Smooth muscle cell (in vitro differentiated cells): ENCODE data around the gene HES6. TPM values are rescaled to one million over a fixed set of nuclear protein-coding genes. Genes with fewer than 3 reads are reported as not detected.

Experiments
- DNase-seq: peaks from one replicate; lab custom pipeline; 2025; ENCODE audit not compliant: unreplicated experiment; lab: John Stamatoyannopoulos, UW
- H2AFZ ChIP-seq: fragments of 200-600 bp; sonication (generic); 2 replicates; pipeline ENCODE4 v1.6.0; 2016; ENCODE audit warnings: antibody characterized with exemption, low read depth, mild to moderate bottlenecking
- H3F3A ChIP-seq: fragments of 200-600 bp; sonication (generic); 2 replicates; pipeline ENCODE4 v1.6.0; 2017; ENCODE audit warnings: antibody characterized with exemption, low read depth
- H3K27ac ChIP-seq: fragments of 200-600 bp; sonication (generic); 2 replicates; pipeline ENCODE4 v1.5.1; 2016; ENCODE audit warnings: low read depth, mild to moderate bottlenecking
- H3K27me3 ChIP-seq: fragments of 200-600 bp; sonication (generic); 2 replicates; pipeline ENCODE4 v1.6.1; 2016; ENCODE audit warnings: low read depth, mild to moderate bottlenecking
- H3K36me3 ChIP-seq: fragments of 200-600 bp; sonication (generic); 2 replicates; pipeline ENCODE4 v1.5.1; 2016; ENCODE audit warnings: low read depth
- H3K4me1 ChIP-seq: fragments of 200-600 bp; sonication (generic); 2 replicates; pipeline ENCODE4 v1.5.1; 2016; ENCODE audit warnings: low read depth
- H3K4me2 ChIP-seq: fragments of 200-600 bp; sonication (generic); 2 replicates; pipeline ENCODE4 v1.6.0; 2016; ENCODE audit warnings: mild to moderate bottlenecking
- H3K4me3 ChIP-seq: fragments of 200-600 bp; sonication (generic); 2 replicates; pipeline ENCODE4 v1.5.1; 2016; ENCODE audit warnings: mild to moderate bottlenecking
- H3K79me2 ChIP-seq: fragments of 200-600 bp; sonication (generic); 2 replicates; pipeline ENCODE4 v1.6.0; 2016; ENCODE audit warnings: low read depth, mild to moderate bottlenecking
- H3K9ac ChIP-seq: fragments of 200-600 bp; sonication (generic); 2 replicates; pipeline ENCODE4 v1.6.0; 2016; ENCODE audit warnings: low read depth
- H3K9me3 ChIP-seq: fragments of 200-600 bp; sonication (generic); replicated peaks from 2 replicates; pipeline ENCODE4 v1.5.1; 2016; ENCODE audit warnings: low read depth
- H4K20me1 ChIP-seq: fragments of 200-600 bp; sonication (generic); 2 replicates; pipeline ENCODE4 v1.6.0; 2016; ENCODE audit warnings: low read depth
- WGBS: methylation state at CpG from one replicate; pipeline ENCODE4 v1.1.7; 2016; ENCODE audit warnings: low lambda C conversion rate; 5-methylcytosine and 5-hydroxymethylcytosine counted together
- polyA plus RNA-seq: library from polyadenylated mRNA; unstranded; fragments of >200 nt; fragmentation: Nextera tagmentation; extraction: Ambion mirVana; gene quantifications from 2 replicates; pipeline ENCODE4 v1.2.1, GENCODE V29; 2016
- total RNA-seq: library from RNA; depleted of rRNA; stranded (reverse); fragments of >200 nt; gene quantifications from 2 replicates; pipeline ENCODE4 v1.2.3, GENCODE V29; 2014
- TF ChIP-seq, protein P1 (sequence below): fragments of 200-600 bp; sonication (generic); IDR thresholded peaks from 2 replicates; pipeline ENCODE4 v1.5.1; 2017; ENCODE audit warnings: borderline replicate concordance, mild to moderate bottlenecking, antibody characterized with exemption; ENCODE audit not compliant: insufficient read depth, poor library complexity, severe bottlenecking

Gene HES6
- total and polyA plus RNA-seq, 2 experiments from 2014 or later = 0.81 to 2.7 TPM

DNA sequence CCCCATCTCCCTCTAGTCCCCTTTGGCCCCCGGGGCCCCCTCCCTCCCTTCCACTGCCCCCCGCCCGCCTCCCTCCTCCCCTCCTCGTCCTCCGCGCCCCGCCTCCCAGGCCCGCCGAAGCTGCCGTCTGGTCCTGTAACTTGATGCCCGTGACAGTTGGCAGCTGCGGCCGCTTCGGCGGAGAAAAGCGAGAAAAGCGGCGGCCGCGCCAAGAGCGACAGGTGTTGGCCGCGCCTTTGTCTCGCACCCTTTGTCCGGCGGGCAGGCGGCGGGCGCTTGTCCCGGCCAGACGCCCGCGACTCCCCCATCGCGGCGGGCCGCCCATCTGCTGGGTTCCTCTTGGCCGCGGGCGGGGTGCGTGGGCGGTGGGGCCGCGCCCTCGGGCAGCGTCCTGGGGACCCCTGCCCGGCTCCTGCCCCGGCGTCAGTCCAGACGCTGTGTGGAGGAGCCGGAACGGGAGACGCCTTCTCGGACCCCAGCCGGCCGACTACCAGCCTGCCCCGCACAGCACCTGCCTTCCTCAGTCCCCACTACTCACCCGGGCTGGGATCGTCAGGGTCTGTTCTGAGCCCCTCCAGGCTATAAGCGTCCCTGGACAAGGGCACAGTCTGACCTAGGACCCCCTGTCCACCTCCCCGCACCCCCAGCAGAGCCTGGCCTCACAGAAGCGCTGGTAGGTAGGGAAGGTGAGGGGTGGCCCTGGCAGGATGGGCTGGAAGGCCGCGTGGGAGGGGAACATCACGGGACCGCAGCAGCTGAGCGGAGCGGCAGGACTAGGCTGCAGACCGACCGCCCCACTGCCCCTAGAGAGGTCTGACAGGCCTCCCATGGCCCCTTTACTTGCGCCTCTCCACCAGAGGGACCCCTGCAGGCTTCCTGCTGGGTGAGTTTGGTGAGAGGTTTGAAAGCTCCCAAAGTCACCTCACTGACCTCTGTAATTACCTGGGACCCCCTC lies 1.2 kb upstream of the HES6 start:
- H3K4me3 ChIP-seq = peak overlapping the region; percentile 67
- no peaks in the 10 kb centered on the region for H3K36me3 ChIP-seq
- 10% methylated on average over 49 of the region's 71 CpGs for WGBS
- H3K9ac ChIP-seq = no peak overlapping the region
- H3F3A ChIP-seq = peaks cover 7% of the 10 kb centered on the region
- H4K20me1 ChIP-seq = no peaks in the 10 kb centered on the region
- no peaks in the 10 kb centered on the region for H3K9me3 ChIP-seq
- no peak overlapping the region for H2AFZ ChIP-seq
- no peak overlapping the region for H3K27ac ChIP-seq
- no peak for DNase-seq
- no peaks in the 10 kb centered on the region for H3K4me1 ChIP-seq
- TF ChIP-seq, protein P1, sequence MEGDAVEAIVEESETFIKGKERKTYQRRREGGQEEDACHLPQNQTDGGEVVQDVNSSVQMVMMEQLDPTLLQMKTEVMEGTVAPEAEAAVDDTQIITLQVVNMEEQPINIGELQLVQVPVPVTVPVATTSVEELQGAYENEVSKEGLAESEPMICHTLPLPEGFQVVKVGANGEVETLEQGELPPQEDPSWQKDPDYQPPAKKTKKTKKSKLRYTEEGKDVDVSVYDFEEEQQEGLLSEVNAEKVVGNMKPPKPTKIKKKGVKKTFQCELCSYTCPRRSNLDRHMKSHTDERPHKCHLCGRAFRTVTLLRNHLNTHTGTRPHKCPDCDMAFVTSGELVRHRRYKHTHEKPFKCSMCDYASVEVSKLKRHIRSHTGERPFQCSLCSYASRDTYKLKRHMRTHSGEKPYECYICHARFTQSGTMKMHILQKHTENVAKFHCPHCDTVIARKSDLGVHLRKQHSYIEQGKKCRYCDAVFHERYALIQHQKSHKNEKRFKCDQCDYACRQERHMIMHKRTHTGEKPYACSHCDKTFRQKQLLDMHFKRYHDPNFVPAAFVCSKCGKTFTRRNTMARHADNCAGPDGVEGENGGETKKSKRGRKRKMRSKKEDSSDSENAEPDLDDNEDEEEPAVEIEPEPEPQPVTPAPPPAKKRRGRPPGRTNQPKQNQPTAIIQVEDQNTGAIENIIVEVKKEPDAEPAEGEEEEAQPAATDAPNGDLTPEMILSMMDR = no peak
- peak overlapping the region; percentile 76 for H3K4me2 ChIP-seq
- no peaks in the 10 kb centered on the region for H3K79me2 ChIP-seq
- H3K27me3 ChIP-seq = peaks cover 46% of the 10 kb centered on the region

DNA sequence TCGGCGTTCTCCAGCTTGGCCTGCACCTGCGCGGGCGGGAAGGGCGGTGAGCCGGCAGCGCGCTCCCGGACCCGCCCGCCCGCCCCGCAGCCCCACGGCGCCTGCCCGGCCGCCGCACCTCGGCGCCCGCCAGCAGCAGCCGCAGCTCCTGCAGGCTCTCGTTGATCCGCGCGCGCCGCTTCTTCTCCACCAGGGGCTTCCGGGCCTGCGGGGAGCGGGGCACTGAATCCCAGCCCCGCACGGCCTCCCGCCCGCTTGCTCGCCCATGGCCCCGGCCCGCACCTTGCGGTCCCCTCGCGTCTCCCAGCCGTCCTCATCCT lies 335 bp downstream of the HES6 start:
- peaks cover 7% of the 10 kb centered on the region for H3F3A ChIP-seq
- no peak overlapping the region for H3K27ac ChIP-seq
- no peaks in the 10 kb centered on the region for H3K4me1 ChIP-seq
- peak overlapping the region; percentile 94 for H3K4me2 ChIP-seq
- H3K9me3 ChIP-seq = no peaks in the 10 kb centered on the region
- no peak for DNase-seq
- WGBS = under 1% methylated on average over 21 of the region's 43 CpGs
- no peak overlapping the region for H2AFZ ChIP-seq
- peak overlapping the region; percentile 67 for H3K4me3 ChIP-seq
- H4K20me1 ChIP-seq = no peaks in the 10 kb centered on the region
- TF ChIP-seq, protein P1 = no peak
- H3K36me3 ChIP-seq = no peaks in the 10 kb centered on the region
- no peak overlapping the region for H3K9ac ChIP-seq
- H3K79me2 ChIP-seq = no peaks in the 10 kb centered on the region
- peaks cover 49% of the 10 kb centered on the region for H3K27me3 ChIP-seq

DNA sequence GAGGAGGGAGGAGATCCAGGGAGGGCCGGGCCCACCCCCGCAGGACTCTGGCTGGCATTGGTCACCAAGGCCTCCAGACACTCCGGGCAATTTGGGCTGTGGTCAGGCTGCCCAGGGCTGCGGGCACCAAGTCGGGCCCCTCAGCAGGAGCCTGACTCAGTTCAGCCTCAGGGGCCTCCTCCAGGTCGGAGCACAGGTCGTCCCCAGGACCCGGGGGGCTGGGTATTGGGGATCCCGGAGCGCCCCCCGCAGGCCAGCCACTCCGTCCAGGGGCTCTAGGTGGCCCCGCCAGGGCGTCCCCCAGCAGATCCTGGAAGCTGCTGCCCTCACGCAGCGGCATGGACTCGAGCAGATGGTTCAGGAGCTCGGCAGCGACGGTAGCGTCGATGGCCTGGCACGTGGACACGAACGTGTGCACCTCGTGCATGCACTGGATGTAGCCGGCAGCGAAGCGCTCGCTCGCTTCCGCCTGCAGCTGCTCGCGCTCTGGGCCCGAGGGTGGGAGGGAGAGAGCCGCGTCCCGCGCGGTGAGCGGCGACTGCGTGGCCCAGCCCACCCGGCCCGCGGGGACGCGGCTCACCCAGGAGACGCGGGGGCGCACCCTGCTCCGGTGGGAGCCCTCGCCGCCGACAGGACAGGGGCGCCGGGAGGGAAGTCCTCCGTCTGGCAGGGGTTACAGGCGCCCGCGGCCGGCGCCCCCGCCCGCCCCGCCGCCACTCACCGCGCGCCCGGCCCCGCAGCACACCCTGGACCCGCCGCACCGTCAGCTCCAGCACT lies 884 bp downstream of the HES6 start:
- H3F3A ChIP-seq = peaks cover 7% of the 10 kb centered on the region
- DNase-seq = no peak
- H3K4me2 ChIP-seq = peak overlapping the region; percentile 71
- no peaks in the 10 kb centered on the region for H3K79me2 ChIP-seq
- no peaks in the 10 kb centered on the region for H3K9me3 ChIP-seq
- H3K27me3 ChIP-seq = peaks cover 49% of the 10 kb centered on the region
- no peak overlapping the region for H3K9ac ChIP-seq
- no peaks in the 10 kb centered on the region for H4K20me1 ChIP-seq
- no peaks in the 10 kb centered on the region for H3K36me3 ChIP-seq
- TF ChIP-seq, protein P1 = no peak
- H2AFZ ChIP-seq = no peak overlapping the region
- peak overlapping the region; percentile 67 for H3K4me3 ChIP-seq
- no peak overlapping the region for H3K27ac ChIP-seq
- H3K4me1 ChIP-seq = no peaks in the 10 kb centered on the region
- 55% methylated on average over 30 of the region's 75 CpGs for WGBS
